Effector memory CD4-positive, alpha-beta T cell (primary cell): ENCODE measurements around the gene SSTR3.

Source experiments
- DNase-seq, 3 donors: peaks; one replicate each; pipeline ENCODE4 v3.0.0-alpha.2; 2020
- H3K27ac ChIP-seq: 2 replicates; pipeline ENCODE4 v1.7.0; 2013; ENCODE audit warnings: mild to moderate bottlenecking, low read length, moderate library complexity; ENCODE audit not compliant: insufficient read depth, poor library complexity, severe bottlenecking
- H3K27me3 ChIP-seq: replicated peaks from 2 replicates; pipeline ENCODE4 v1.7.0; 2013; ENCODE audit warnings: mild to moderate bottlenecking, low read length; ENCODE audit not compliant: insufficient read depth, control insufficient read depth, poor library complexity, severe bottlenecking
- H3K36me3 ChIP-seq: 2 replicates; pipeline ENCODE4 v1.7.0; 2013; ENCODE audit warnings: mild to moderate bottlenecking, low read length, moderate library complexity; ENCODE audit not compliant: control insufficient read depth, insufficient read depth
- H3K4me1 ChIP-seq: 2 replicates; pipeline ENCODE4 v1.7.0; 2013; ENCODE audit warnings: low read length, mild to moderate bottlenecking; ENCODE audit not compliant: control insufficient read depth, insufficient read depth, poor library complexity, severe bottlenecking
- H3K4me3 ChIP-seq: 2 replicates; pipeline ENCODE4 v1.7.0; 2013; ENCODE audit warnings: low read length, low read depth, mild to moderate bottlenecking; ENCODE audit not compliant: insufficient read depth, poor library complexity, severe bottlenecking
- H3K9me3 ChIP-seq: 2 replicates; pipeline ENCODE4 v1.7.0; 2013; ENCODE audit warnings: mild to moderate bottlenecking, low read length, moderate library complexity; ENCODE audit not compliant: control insufficient read depth

Gene SSTR3

GRCh38 chr22:37158963-37159290 lies 53.4 kb downstream of the SSTR3 start:
- Histone ChIP-seq H3K27ac (no peak overlapping the region), H3K36me3 (no peaks in the 10 kb centered on the region), H3K4me1 (peaks cover 19% of the 10 kb centered on the region), H3K27me3 (no peaks in the 10 kb centered on the region), H3K4me3 (no peak overlapping the region), H3K9me3 (no peaks in the 10 kb centered on the region)
- no peak for DNase-seq

- no peaks in the 10 kb centered on the region for H3K27me3 ChIP-seq
- no peaks in the 10 kb centered on the region for H3K36me3 ChIP-seq
- H3K4me3 ChIP-seq: no peak overlapping the region
- H3K9me3 ChIP-seq: no peaks in the 10 kb centered on the region
- H3K27ac ChIP-seq: no peak overlapping the region
- no peak for DNase-seq
- peaks cover 7% of the 10 kb centered on the region for H3K4me1 ChIP-seq
These were observed 54.6 kb downstream of the SSTR3 start for GRCh38 chr22:37157516-37158285.

- Histone ChIP-seq H3K36me3 (no peaks in the 10 kb centered on the region), H3K9me3 (no peaks in the 10 kb centered on the region)
These were observed 55.4 kb downstream of the SSTR3 start for GRCh38 chr22:37156686-37157435.

GRCh38 chr22:37155971-37156370 lies 56.3 kb downstream of the SSTR3 start:
- no peaks in the 10 kb centered on the region for H3K27me3 ChIP-seq
- DNase-seq: no peak
- H3K27ac ChIP-seq: no peak overlapping the region
- no peaks in the 10 kb centered on the region for H3K4me1 ChIP-seq
- no peak overlapping the region for H3K4me3 ChIP-seq
- H3K9me3 ChIP-seq: no peaks in the 10 kb centered on the region
- H3K36me3 ChIP-seq: no peaks in the 10 kb centered on the region

More at GRCh38 chr22:37156686-37157435, 55.4 kb downstream of the SSTR3 start:
- Histone ChIP-seq H3K27ac (no peak overlapping the region), H3K4me3 (no peak overlapping the region), H3K4me1 (no peaks in the 10 kb centered on the region), H3K27me3 (no peaks in the 10 kb centered on the region)
- DNase-seq: no peak

- Histone ChIP-seq H3K27ac (no peak overlapping the region), H3K9me3 (no peaks in the 10 kb centered on the region), H3K27me3 (no peaks in the 10 kb centered on the region), H3K36me3 (no peaks in the 10 kb centered on the region), H3K4me3 (no peak overlapping the region), H3K4me1 (peaks cover 1% of the 10 kb centered on the region)
- no peak for DNase-seq
These were observed 57.2 kb downstream of the SSTR3 start for GRCh38 chr22:37154925-37155712.
